SKM-1 treated with dmso at 0.1 percent for 144 hours (cell line): ENCODE data around the gene PLEKHA3.

Source experiments
- DNase-seq: peaks from one replicate; lab custom pipeline; 2025; ENCODE audit not compliant: unreplicated experiment; lab: John Stamatoyannopoulos, UW

Gene PLEKHA3

DNA sequence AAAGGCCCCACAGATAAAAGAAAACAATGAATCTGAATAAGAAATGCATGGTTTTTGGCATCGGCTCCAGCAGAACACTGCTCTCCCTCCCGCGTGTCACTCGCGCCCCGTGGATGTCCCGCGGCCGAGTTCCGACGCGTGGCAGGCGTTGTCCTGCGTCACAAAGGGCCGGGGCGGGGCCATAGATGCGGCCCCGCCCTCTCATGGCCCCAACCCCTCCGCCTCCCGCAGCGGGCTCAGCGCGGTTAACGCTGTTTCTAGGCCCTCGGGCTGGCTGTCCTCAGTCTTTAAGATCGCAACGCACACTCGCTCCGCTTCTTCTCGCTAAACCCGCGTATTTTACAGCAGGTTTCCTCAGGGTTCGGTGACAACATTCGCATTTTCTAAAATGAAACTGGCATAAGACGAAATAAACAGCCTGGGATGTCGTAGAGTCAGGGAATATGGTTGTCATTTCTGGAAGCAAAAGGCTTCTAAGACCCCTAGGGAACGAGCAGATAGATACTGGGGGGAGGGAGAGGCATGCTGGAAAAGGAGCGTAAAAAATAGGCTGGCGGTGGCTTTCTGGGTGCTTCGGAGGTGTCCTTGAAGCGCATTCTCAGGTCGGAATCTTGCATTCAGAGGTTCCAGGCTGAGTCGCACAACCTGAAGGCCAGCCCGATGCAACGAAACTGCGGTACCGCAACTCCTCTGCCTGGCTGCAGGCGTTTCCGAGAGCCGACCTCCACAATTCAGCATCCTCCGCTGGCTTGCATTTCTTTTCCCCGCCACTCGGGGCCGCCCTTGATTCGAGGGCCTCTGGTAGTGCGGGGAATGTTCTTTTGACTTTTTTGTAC lies 1.6 kb upstream of the PLEKHA3 start, which contains the start of gene FKBP7:
Gene FKBP7 (minus strand): TSS at position 162 of the 836 bp plus-strand sequence. CDS start 101 bp downstream, at position 61.
- DNase-seq: peak; percentile 71

DNA sequence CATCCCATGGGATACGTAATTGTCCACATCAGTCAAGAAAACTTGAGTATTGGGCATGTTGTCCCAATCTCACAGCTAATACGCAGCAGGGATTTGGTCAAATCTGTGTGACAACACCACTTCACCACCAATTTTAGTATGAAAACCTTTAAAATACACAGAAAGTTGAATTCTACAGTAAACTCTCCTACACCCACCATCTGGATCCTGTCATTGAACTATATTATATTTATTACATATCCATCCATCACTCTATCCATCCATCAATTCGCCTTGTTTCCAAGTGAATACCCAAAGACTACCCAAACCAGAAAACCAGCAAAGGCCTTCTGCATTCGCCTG lies 1.0 kb upstream of the PLEKHA3 start:
- no peak for DNase-seq

DNA sequence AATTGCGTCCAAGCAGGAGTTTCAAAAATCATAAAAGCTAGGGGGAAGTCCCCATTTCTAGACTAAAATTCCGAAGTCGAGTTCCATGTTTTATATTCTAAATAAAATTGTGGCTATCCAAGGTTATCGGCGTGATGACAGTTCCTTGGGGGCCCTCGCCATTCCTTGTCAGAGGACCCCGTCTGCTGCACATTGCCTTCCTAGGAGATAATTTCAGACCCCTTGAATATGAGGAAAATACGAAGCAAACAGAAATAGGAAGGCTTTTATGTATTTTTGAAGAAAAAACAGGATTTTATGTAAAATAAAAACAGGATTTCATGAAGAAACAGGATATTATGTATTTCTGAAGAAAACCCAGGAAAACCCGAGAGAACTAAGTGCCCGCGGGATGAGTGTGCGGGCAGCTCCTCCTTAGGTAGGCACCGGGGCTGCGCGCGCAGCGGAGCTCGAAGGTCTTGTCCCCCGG lies 465 bp upstream of the PLEKHA3 start:
- no peak for DNase-seq

DNA sequence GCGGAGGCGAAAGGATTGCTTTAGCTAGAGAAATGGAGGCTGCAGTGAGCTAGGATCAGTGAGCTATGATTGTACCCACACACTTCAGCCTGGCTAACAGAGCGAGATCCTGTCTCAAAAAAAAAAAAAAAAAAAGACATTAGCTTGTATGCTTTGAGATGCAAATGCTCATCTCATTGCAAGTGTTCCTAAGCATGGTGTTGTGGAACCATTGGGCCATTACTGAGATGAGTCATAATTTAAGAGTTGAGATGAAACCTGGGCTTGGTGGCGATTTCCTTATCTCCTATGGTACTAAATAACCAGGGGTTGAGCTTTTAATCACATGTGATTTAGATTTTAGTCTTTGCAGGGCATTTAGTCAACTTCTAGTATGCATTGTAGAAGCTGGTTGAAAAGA lies 2.2 kb downstream of the PLEKHA3 start:
- no peak for DNase-seq

DNA sequence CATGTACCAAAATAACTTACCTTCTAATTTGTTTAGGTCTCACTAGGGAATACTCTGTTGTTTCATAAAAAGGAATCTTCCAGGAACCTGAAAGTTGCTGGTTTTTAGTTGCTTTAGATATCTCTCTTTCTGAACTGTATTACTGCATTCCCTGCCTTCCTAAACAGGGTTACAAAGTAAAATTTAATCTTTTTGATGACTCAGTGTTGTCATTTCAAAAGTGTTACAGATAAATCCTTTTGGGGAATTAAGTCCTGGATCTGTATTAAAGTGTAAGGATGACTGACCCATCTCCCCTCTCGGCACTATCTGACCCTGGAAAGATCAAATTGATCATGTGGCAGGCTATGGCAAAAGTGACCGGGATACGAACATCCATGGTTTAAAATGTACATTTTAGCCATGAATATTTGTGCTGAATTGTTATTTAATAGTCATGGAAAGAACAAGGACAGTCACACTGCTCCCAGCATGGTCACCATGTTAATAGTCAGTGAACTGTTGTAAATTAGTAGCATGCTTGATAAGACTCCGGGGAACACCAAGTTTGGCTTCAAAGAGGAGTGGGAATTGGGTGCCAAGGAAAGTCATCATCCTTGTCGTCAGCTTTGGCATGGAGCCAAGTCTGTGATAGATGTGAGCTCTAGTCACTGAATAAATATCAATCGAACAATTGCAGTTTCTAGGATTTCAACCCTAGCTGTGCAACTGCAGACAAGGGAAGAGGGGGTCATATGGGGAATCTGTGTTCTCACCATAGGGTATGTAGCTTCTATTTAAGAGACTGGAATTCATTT lies 4.2 kb downstream of the PLEKHA3 start:
- no peak for DNase-seq

DNA sequence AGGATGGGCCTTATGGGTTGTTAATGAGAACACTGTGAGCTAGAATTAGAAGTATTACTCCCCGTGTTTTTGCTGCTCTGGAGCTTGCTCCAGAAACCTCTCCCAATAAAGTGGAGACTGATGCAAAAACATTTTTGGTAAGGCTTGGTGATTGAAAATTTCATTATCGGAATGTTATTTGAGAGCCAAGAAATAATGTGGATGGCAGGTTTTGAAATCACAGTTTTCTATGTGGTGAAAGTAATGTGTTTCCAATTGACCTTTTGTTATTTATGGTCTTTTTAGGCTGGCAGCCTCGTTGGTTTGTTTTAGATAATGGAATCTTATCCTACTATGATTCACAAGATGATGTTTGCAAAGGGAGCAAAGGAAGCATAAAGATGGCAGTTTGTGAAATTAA lies 5.1 kb downstream of the PLEKHA3 start:
- no peak for DNase-seq

DNA sequence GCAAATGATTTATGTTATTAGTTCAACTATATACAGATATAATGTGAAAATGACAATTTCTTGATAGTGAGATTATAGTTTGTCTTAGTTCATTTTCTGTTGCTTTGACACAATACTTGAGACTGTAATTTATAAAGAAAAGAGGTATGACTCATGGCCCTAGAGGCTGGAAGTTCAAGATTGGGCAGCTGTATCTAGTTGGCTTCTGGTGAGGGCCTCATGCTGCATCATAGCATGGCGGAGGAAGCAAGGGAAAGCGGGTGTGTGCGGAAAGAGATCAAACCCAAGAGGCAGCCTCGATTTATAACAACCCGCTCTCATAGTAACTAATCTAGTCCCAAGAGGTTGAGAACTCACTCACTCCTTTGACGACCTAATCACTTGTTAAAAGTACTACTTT lies 11.4 kb downstream of the PLEKHA3 start:
- DNase-seq: no peak

DNA sequence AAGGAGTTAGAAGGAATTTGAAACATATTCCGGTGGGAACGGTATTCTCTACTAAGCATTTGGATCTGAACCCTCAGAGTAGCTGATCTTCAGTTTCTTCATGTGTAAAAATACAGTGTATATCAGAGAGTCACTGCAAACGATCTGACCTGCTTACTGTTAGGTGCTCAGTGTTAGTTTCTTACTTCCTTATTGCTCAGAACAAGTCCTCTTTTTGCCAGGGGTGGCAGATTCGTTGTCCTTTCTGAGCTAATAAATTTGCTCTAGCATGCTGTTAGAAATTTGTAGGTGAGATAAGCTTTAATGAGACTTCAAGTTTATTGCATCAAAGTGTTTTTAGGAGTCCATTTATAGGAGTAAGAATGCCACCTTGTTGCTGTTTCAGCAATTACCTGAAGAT lies 15.8 kb downstream of the PLEKHA3 start:
- no peak for DNase-seq

DNA sequence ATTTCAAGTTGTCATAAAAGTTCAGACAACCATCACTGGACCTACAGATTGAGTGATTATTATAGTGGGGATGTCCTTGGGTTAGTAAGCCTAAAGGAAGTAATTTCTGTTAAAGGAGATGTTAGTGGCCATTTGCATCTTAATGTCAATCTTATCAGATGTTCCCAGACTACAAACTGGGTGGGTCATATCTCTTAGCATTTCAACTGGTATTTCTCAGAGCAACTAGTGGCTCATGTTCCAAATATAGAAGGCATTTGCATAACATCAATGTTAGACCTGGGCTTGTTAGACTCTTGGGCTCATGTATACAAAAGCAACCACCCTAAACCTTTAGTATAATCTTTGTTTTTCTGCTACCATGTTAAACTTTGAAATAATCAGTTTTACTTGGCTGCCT lies 17.9 kb downstream of the PLEKHA3 start:
- DNase-seq: no peak

DNA sequence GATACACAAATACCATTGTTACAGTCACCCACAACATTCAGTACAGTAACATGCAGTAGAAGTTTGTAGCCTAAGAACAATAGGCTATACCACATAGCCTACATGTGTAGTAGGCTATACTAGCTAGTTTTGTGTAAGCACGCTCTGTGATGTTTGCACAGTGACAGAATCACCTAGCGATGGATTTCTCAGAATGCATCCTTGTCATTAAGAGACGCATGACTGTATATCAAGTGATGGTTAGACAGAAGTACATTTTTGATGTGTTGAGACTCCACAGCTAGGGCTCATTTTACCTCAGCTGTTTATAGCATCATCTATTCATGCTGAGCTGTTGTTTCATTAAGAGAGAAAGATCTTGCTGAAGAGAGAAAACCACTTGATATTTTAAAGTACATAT lies 19.4 kb downstream of the PLEKHA3 start:
- no peak for DNase-seq

DNA sequence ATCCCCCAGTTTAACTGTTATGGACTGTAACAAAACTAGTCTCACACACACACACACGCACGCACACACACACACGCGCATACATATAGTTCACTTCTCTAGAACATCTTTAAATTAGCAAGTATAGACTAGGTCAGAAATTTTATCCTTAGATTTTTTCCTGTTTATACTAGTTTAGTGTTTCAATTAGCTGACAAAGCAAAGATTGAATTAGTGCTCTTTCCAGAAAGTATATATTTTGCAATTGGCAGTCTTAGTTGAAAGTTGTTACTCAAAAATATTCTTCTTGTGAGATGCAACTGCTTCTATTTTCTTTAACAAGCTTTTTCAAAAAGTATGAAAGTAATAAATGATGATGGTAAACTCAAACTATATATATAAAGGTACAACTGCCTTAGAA lies 22.5 kb downstream of the PLEKHA3 start:
- no peak for DNase-seq

DNA sequence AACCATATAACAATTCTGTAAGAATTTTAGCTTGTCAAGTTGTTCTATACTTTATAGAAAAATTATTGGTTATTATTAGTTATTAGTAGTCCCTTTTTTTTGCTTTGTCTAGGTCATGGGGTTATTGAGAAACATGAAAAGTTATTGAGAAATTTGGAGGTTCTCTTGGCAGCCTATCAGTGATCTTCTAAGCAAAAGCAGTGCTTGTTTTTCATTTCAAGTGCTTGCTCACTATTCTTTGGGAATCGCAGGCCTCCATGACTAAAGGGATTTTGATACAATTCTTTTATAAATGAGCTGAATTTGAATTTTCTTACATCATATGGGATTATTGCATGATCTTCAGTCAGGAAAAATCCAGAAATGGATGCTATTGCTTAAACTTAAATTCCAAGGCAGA lies 25.8 kb downstream of the PLEKHA3 start:
- DNase-seq: no peak

DNA sequence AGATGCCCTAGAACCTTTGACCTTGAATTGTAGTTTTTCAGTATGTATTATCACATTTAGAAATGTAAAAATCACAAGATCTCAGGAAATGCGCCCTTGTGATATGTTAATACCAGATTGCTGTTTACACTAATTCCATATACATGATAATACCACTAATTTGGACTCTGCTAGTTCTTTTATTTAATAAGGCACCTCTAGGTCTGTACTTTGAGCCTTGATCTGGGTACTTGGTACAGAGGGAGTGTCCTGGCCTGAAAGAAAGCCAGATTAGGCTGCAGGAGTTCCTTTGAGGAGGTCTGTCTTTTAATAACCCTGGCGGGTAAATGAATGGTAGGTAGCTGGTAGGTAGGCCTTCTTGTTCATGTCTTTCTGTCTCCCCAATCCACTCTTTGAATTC lies 26.3 kb downstream of the PLEKHA3 start:
- DNase-seq: no peak

DNA sequence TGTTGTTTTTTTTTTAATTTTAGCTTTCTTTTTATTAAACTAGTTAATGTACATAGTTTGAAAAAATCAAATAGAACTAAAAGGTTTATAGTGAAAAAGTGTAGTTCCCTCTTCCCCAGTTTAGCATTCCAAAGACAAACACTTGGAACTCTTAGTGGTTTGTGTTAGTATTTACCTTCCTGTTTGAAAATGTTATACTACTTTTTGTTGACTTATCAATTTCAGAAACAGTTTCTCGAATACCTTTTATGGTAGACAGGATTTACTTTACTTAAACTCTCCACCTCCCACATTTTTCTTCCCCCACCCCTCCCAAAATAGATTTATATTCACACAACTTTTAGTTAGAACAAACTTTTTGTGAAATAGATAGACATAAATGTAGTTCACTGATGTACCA lies 26.7 kb downstream of the PLEKHA3 start:
- DNase-seq: no peak

DNA sequence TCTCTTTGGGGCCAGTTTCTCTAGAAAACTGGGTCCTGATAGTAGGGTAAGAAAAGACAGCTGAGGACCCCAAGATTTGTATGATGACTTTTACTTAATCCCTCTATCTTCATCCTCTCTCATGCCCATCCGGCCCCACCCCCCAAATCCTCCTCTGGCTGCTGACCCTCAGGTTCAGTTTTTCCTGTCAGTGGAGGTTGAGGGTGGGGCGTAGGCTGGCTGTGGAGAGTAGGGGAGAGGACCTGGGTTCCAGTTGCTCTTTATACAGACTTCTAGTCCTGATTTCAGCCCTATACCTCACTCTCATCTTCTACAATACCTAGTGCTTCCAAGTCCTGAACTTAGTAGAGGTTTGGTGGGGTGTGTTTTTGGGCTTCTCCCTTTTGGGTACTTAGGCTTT lies 28.4 kb downstream of the PLEKHA3 start:
- no peak for DNase-seq

DNA sequence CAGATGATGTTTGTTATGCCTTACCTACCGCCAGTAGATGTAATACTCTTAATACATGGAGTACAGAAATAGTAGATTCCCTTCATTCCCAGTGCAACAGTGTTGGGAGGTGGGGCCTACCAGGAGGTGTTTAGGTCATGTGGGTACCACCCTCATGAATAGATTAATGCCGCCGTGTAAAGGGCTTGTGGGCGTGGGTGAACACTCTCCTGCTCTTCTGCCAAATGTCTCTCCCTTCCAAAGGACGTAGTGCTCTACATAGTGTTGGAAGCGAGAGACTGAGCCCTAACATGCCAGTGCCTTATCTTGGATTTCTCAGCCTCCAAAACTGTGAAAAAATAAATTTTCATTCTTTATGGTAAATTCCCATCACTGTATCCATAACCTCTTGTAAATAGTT lies 30.1 kb downstream of the PLEKHA3 start:
- DNase-seq: no peak

DNA sequence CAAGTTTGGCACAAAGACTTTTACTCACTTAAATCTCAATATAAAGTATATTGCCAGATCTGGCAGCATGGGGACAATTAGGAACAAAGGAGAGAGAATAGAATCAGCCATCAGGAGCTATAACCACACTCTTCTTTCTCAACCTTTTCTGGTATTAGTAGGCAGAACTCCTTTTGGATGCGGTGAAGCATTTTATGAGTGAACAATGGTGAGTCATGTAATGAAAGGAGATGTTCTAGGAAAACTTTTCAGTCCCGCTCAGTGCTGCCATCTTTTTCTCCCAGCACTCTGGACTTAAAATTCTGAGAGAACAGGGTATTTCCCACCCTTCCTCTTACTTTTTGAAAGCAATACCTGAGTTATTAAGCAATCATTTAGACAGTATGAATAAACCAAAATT lies 32.2 kb downstream of the PLEKHA3 start:
- DNase-seq: no peak

DNA sequence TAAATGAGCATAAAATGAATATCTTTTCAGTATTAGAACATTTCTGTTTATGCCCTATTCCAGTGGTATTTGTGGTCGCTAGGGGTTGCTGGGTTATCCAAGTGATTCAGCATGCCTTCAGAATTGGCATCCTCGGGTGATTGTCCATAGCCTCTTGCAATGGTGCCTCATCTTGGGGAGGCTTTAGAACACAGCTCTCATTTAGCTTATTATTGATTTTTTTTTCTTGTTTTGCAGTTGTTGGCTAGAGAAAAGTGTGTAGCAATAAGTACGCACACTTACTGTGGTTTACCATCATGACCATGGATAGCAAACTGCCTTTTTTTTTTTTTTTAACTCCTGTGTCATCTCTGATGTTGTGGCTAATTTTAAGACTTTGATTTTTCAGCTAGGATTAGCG lies 33.6 kb downstream of the PLEKHA3 start:
- no peak for DNase-seq

DNA sequence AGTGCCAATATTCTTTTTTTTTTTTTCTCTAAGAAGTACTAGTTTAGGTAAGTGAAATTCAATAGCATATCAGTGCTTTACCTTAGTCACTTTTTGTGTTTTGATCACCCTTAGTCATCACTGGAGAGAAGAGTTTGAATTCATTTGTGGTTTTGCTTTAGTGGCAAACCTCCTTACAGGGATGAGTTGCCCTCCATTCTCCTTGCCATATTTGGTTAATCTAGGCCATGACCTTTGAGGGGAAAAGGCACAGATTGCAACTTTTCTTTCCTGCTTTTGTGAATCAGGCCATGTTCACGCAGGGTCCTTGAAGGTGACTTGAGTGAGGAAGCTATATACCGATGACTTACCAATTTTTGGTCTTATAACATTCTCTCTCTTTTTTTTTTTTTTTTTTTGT lies 34.4 kb downstream of the PLEKHA3 start:
- DNase-seq: no peak

DNA sequence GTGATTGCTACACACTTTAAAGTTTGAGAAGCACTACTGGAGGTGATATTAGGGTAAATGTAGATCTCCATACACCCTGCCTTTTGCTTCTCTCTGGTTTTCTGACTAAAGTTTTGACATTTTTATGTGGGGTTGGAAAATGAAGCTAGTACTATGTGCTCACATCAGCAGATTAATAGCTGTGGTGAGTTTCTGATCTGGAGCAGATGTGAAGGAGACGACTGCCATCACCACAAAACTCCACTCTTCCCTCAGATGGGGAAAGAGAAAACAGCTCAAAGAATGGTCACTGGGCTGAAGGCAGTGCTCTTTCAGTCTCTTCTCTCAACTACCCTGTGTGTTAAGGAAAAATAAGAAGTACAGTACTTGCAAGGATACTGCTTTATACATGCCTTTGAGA lies 37.2 kb downstream of the PLEKHA3 start:
- no peak for DNase-seq

DNA sequence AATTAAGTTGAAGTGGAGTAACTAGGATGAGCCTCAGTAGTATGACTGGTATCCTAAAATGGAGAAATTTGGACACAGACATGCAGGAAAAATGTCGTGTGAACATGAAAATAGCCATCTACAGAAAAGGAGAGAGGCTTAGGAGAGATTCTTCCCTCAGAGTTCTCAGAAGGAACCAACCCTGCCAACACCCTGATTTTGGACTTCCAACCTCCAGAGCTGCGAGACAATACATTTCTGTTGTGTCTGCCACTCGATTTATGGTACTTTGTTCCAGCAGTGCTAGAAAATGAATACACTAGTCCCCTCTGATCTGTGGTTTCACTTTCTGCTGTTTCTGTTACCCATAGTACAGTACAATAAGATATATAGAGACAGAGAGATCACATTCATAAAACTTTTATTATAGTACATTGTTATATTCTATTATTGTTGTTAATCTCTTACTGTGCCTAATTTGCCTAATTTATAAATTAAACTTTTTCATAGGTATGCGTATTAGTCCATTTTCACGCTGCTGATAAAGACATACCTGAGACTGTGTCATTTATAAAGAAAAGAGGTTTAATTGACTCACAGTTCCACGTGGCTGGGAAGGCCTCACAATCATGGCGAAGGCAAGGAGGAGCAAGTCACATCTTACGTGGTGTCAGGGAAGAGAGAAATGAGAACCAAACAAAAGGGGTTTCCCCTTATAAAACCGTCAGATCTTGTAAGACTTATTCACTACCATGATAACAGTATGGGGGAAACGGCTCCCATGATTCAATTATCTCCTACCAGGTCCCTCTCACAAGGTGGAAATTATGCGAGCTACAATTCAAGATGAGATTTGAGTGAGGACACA lies 41.3 kb downstream of the PLEKHA3 start:
- no peak for DNase-seq
